Thyroid gland (tissue), 4 donors: ENCODE measurements around the gene HOMER2. TPM values are rescaled to one million over a fixed set of nuclear protein-coding genes. Genes with fewer than 3 reads are reported as not detected.

Source experiments
- DNase-seq, 2 donors: peaks; one replicate each; pipeline ENCODE4 v3.0.0-alpha.2; 2019
- H3K27ac ChIP-seq, 3 donors: fragments of 200-600 bp; sonication (generic); 1 replicate in 2 of 3; 2 replicates in 1 of 3; pipeline ENCODE4 v1.5.1; 2016 to 2019; ENCODE audit warnings: mild to moderate bottlenecking in 1 of 3, moderate library complexity in 1 of 3
- H3K27me3 ChIP-seq: fragments of 200-600 bp; sonication (generic); one replicate; pipeline ENCODE4 v1.5.1; 2019
- H3K36me3 ChIP-seq, 2 donors: fragments of 200-600 bp; sonication (generic); one replicate each; pipeline ENCODE4 v1.5.1; 2016 to 2019
- H3K4me1 ChIP-seq, 2 donors: fragments of 200-600 bp; sonication (generic); one replicate each; pipeline ENCODE4 v1.5.1; 2017 to 2019
- H3K4me3 ChIP-seq, 3 donors: fragments of 200-600 bp; sonication (generic); replicated peaks in 1 of 3; 1 replicate in 2 of 3; 2 replicates in 1 of 3; pipeline ENCODE4 v1.5.1; 2016; ENCODE audit warnings: mild to moderate bottlenecking in 1 of 3
- H3K9me3 ChIP-seq: fragments of 200-600 bp; sonication (generic); one replicate; pipeline ENCODE4 v1.5.1; 2017
- POLR2A ChIP-seq, 2 donors: fragments of 450-650 bp; IDR thresholded peaks; one replicate each; pipeline ENCODE4 v1.6.1; 2017; ENCODE audit warnings: antibody characterized with exemption in 2 of 2, mild to moderate bottlenecking in 2 of 2, moderate library complexity in 1 of 2
- WGBS, 2 donors: methylation state at CpG; one replicate each; pipeline ENCODE4 v1.1.5; 2017; 5-methylcytosine and 5-hydroxymethylcytosine counted together
- intact Hi-C: fragments of 100-400 bp; cut with DNase I; formaldehyde crosslinking; loops from one replicate; pipeline ENCODE4 v1.15.1; 2023
- total RNA-seq, 4 donors: library from RNA; depleted of rRNA; stranded (reverse); fragments of >200 nt; gene quantifications; one replicate each; pipeline ENCODE4 v1.2.3, GENCODE V29; 2016
- TF ChIP-seq, protein P1 (sequence below), 6 experiments: fragments of 200-600 bp in 3 of 6; fragments of 450-650 bp in 3 of 6; sonication (generic) in 3 of 6; IDR thresholded peaks; one replicate each; pipeline ENCODE4 v1.5.1; 2016 to 2019; ENCODE audit warnings: antibody characterized with exemption in 6 of 6, mild to moderate bottlenecking in 2 of 6, inconsistent platforms in 1 of 6, moderate library complexity in 1 of 6

HOMER2 gene
- total RNA-seq, 4 donors from 2014 or later, result 89.1 to 211 (median 122) TPM

GRCh38 chr15:82916161-82916952 is 36.2 kb downstream of the HOMER2 start:
- Histone ChIP-seq H3K27me3 (no peaks in the 10 kb centered on the region), H3K4me1 (peaks cover 22 to 28% of the 10 kb centered on the region in 2 donors), H3K4me3 (no peak overlapping the region), H3K27ac (peak overlapping the region; percentile 42 to 75 (median 51)), H3K36me3 (no peaks in the 10 kb centered on the region), H3K9me3 (no peaks in the 10 kb centered on the region)
- intact Hi-C loops, result no loop called here
- TF ChIP-seq POLR2A (IDR thresholded peaks at IDR 0.05), result no peak
- TF ChIP-seq, protein P1, sequence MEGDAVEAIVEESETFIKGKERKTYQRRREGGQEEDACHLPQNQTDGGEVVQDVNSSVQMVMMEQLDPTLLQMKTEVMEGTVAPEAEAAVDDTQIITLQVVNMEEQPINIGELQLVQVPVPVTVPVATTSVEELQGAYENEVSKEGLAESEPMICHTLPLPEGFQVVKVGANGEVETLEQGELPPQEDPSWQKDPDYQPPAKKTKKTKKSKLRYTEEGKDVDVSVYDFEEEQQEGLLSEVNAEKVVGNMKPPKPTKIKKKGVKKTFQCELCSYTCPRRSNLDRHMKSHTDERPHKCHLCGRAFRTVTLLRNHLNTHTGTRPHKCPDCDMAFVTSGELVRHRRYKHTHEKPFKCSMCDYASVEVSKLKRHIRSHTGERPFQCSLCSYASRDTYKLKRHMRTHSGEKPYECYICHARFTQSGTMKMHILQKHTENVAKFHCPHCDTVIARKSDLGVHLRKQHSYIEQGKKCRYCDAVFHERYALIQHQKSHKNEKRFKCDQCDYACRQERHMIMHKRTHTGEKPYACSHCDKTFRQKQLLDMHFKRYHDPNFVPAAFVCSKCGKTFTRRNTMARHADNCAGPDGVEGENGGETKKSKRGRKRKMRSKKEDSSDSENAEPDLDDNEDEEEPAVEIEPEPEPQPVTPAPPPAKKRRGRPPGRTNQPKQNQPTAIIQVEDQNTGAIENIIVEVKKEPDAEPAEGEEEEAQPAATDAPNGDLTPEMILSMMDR (IDR thresholded peaks at IDR 0.05), result no peak
- peak; percentile 40 to 55 for DNase-seq
- WGBS, 2 donors, result 54 to 61% methylated on average over 13 of the region's 13 CpGs

DNA sequence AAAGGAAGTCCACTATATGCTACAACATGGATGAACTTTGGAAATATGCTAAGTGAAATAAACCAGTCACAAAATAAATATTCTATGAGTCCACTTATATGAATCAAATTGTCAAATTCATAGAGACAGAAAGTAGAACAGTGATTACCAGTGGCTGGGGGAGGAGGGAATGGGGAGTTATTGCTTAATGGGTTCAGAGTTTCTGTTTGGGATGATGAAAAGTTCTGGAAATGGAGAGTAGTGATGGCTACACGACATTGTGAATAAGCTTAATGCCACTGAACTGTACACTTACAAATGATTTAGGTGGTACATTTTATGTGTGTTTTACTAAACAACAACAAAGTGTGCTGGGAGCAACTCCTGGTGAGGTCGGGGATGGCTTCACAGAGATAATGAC is 38.1 kb downstream of the HOMER2 start:
- H3K4me3 ChIP-seq, result no peak overlapping the region
- TF ChIP-seq, protein P1 (IDR thresholded peaks at IDR 0.05), result no peak
- TF ChIP-seq POLR2A (IDR thresholded peaks at IDR 0.05), result no peak
- H3K36me3 ChIP-seq, result no peaks in the 10 kb centered on the region
- intact Hi-C loops, result no loop called here
- H3K4me1 ChIP-seq, result peaks cover 16 to 20% of the 10 kb centered on the region in 2 donors
- 75 to 78% methylated on average over 2 of the region's 2 CpGs for WGBS, 2 donors
- H3K9me3 ChIP-seq, result no peaks in the 10 kb centered on the region
- no peak for DNase-seq
- H3K27ac ChIP-seq, result no peak overlapping the region
- no peaks in the 10 kb centered on the region for H3K27me3 ChIP-seq

DNA sequence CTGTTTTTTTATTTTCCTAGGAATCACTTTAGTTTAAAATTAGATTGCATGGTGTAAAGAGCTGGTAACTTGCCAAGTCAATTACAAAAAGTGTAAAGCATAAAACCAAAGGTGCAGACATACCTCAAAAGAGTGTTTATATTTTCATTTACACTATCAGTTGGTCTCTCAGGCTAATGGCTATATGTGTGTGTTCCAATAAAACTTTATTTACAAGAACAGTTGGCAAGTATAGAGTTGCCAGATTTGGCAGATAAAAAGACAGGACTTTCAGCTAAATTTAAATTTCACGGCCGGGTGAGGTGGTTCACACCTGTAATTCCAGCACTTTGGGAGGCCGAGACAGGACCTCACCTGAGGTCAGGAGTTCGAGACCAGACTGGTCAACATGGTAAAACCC is 41.1 kb downstream of the HOMER2 start:
- Histone ChIP-seq H3K9me3 (no peaks in the 10 kb centered on the region), H3K36me3 (no peaks in the 10 kb centered on the region), H3K27ac (no peak overlapping the region), H3K4me1 (peaks cover 4 to 7% of the 10 kb centered on the region in 2 donors), H3K27me3 (no peaks in the 10 kb centered on the region), H3K4me3 (no peak overlapping the region)
- intact Hi-C loops, result no loop called here
- TF ChIP-seq POLR2A (IDR thresholded peaks at IDR 0.05), result no peak
- TF ChIP-seq, protein P1 (IDR thresholded peaks at IDR 0.05), result no peak
- no peak for DNase-seq
- WGBS, 2 donors, result 94 to 95% methylated on average over 4 of the region's 4 CpGs

- H3K27me3 ChIP-seq, result no peaks in the 10 kb centered on the region
Measured at GRCh38 chr15:82910721-82911120, 41.8 kb downstream of the HOMER2 start.

More at GRCh38 chr15:82910721-82911120, 41.8 kb downstream of the HOMER2 start:
- Histone ChIP-seq H3K4me1 (no peaks in the 10 kb centered on the region), H3K27ac (no peak overlapping the region), H3K36me3 (no peaks in the 10 kb centered on the region), H3K9me3 (no peaks in the 10 kb centered on the region), H3K4me3 (no peak overlapping the region)
- no peak for DNase-seq
- WGBS, 2 donors, result 72 to 74% methylated on average over 4 of the region's 4 CpGs
- intact Hi-C loops, result no loop called here
- TF ChIP-seq, protein P1 (IDR thresholded peaks at IDR 0.05), result no peak
